HS-27A (cell line): ENCODE results near the gene FAM181B.
"Not testable (repeated sequence)": the region's sequence is repeated elsewhere in the genome, so short reads cannot be mapped to it uniquely, and the experiment has no call there.

Source experiments
- DNase-seq: peaks from one replicate; pipeline ENCODE4 v3.0.0-alpha.2; 2012; ENCODE audit warnings: low read depth, missing footprints

FAM181B gene

DNA sequence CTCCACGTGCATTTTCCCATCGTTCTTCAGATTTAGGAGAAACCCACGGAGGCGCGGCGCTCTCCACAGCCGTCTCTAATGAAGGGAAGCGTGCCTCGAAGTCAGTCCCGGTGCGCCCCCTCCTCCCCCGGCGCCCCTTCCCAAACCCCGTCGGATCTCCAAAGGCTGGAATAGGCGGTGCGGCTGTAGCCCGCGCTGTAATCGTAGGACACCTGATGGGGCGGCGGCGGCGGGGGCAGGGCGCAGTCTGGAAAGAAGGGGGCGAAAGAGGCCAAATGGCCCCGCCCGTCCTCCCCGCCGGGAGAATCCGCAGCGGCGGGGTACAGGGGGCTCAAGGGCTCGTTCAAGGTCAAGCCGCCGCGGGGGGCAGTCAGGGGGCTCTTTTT lies 1.3 kb downstream of the FAM181B start:
- DNase-seq: no peak

DNA sequence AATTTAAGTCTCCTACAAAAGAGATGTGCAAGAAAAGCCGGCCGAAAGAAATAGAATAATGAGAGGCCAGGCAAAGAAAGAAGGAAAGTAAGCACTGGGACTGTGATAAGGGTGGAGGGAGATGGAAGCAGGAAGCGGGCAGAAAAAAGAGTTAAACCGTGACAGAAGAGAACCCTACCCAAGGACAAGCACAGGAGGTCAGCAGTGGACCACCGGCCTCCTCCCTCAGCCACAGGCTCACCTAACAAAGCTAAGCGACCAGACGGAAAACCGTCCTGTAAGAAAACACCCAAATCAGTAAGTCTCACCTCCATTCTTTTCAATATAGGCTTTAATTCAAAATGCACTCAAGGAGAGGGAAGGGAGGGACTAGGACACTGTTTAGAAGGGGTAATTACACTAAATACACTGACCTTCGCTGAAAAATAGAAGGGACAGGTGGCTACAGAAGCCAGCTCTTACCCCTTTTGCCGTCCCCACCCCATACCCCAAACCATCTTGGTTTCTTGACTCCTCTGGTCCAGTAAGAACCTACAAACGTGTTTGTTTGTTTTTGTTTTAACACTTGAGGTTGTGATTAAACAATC lies 1.9 kb downstream of the FAM181B start:
- no peak for DNase-seq

DNA sequence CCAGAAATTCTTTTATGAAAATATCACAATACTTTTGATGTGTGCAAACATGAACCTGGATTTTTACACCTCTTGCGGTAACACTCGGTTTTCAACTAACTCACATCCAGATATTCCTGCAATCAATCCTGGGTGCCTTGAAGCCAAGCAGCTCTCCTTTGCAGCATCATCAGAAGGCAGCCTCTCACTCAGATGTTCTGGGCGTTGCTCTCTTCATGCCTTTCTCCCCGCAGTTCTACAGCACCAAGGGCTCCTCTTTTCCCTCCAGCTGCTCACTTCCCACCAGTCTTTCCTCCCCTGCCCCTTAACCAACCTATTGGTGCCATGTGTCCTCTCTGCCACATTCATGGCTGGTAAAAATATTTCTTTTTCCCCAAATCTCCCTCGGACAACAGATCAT lies 2.9 kb downstream of the FAM181B start:
- no peak for DNase-seq

DNA sequence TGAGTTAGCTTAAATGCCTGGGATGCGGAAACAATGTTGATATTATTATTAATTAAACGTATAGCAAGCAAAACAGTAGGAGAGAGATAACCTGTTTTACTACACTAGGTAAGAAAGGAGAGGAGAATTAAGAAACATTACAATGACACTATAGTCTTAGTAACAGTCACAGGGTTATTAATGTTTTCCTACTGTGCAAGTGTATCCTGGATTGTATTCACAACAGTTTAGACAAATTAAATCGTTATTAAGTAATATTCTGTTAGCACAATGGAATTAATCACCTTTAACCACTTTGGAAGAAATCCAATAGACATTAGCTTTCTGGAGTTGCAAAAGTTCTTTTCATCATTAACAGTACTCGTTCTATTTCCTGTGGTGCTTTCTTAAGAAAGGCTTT lies 3.4 kb downstream of the FAM181B start:
- no peak for DNase-seq

DNA sequence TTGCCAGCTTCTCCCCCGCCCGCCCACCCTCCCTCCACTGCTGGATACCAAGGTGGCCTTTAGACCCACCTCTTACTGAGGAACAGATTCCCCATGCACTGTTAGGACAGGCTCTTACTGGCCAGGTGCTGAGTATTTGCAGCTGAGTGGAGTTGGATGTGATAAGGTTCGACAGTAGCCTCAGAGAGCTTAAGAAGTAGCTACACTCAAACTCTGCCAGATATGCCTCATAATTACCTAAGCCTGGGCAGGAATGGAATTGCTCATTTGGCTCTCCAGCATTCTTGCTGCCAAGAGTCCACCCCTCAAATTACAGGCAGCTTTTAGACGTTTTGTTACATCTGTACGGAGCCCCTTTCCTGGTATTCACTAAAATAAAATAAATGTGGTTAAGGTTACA lies 9.6 kb downstream of the FAM181B start:
- DNase-seq: no peak

DNA sequence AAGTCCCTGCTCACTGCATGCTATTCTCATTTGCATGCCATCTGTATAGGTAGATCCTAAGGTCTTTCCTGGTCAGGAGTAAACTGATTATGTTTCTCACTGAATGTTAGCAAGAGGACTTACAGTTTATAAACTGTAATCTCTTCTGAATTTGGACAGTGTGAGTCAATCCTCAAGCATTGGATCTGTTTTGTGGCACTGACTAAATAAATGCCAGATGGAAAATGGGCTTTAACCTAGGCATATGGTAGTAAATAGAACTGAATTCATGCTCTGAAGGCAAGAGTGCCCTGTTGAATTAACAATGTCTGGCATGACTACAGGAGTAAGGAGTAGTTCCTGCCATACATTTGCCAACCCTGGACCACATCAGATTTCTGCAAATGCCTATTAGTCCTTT lies 11.4 kb downstream of the FAM181B start:
- DNase-seq: no peak

DNA sequence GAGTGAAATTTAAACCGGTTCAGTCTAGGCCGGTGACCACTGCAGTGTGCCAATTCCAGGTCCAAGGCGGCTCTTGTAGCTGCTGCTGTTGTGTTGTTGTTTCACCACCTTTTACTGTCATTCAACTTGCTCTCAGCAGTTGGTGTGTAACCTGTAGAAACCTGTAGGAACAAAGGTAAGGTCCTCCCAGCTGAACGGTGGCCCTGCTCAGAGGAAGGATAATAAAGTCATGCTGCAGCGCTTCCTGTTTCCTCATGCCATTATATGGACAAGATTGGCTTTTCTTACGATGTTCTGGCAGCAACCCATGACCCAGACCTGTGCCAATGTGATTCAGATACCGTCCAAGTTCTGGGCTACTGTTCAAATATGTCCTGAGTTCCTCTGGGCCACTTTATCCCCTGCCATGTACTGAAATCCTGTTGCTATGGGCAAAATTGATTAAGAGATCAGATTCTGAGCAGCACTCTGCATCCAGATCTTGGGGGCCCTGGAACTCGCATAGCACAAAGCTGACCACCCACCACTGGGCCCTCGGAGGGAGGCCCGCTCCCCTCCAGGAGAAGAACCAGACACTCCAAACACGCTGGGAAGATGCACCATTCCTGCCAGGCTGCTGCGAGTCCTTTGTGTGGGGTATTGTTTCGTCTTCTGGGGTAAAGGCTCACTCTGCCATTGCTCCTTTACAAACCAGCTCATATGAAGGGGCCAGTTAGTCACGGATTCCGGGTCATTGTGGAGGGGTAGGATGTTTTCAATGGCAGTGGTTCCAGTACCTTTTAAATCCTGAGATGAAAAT lies 13.2 kb downstream of the FAM181B start:
- no peak for DNase-seq

DNA sequence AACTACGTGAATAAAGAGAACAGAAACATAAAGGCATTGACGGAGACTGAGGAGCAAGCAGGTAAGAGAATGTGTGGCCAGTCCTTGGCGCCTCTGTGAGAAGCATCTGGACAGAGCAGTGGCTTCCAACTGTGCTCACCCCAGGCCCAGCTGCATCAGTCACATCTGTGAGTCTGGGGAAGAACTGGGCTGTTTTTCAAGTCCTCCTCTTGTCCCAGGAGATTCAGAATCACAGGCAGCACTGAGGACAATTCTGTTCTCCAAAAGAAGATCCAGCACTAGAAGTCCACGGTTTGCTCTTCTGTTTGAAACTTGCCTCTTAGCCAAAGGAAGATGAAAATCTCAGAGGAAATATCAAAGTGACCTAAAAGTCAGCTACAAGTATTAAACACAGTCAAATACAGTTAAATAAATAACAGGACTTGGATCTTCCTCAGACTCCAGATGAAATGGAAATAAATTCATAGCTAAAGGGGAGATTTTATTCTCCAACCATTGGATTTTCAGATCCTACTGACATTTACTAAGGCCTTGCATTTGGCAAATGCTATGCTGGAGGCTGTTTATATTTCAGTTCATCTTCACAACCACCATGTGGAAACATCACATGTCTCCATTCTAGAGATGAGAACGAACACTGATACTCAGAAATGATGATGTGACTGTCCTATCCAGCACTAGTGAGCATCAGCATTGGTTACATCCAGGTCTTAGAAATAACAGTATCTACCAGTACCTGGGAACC lies 14.1 kb downstream of the FAM181B start:
- no peak for DNase-seq

DNA sequence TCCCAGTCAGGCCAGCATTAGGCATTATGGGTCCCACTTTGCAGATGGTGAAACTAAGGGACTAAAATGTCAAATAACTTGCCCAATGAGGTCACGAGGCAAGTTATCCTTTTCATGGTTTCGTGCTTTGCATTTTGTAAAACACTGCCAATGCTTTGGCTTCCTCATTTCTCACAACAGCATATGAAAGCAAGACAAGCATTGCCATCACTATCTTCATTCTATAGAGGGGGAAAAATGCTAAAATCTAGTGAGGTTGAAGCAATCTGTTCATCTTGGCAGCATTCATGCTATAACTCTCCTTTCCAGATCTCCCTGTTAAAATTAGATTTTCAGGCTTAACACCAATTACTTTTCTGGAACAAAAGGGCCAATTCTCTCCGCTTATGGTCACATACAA lies 14.8 kb downstream of the FAM181B start:
- no peak for DNase-seq

DNA sequence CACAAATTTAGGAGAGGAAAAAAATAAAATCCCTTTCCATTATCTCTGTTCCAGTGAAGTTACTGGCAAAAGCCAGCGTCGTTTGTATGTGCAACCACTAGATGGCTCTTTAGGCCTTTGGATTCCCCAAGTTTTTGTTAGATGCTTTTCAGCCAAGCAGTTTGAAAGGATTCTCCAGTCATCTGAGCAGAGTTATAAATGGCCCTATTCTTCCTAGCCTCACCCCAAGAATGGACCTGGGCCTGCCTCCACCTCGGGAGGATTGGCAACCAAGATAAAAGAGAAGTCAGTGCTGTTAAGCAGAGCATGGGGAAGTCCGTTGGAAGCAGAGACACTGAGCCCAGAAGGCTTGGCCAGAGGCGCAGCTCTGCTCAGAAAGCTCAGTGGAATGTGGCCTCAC lies 15.4 kb downstream of the FAM181B start:
- no peak for DNase-seq

DNA sequence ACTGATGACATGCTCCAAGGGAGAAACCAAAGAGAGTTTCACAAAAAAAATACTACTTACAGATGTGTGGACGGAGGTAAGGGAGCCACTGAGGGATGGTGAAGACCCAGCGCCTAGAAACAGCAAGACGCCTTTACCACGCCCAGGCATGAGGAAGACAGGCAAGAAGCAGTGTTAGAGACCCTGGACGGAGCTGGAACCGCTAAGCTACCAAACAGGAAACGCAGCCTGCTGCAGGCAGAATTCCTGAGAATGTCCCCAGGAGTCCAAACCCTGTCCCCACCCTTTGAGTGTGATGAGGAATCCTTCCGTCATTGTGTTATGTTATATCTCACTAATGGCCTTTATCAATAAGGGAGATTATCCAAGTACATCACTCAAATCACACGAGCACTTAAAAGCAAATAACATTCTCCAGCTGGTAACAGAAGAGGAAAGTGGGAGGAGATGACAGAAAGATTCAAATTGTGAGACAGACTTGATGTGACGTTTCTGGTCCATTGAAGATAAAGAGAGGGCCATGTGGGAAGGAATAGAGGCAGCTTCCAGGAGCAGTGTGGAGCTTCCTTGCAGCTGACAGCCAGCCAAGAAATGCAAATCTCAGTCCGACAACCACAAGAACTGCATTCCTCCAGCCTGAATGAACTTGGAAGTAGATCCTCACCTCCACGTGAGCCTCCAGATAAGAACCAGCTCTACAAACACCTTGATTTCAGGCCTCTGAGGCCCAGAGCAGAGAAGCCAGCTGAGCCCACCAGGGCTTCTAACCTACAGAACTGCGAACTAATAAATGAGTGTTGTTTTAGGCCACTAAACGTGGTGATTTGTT lies 19.1 kb downstream of the FAM181B start:
- no peak for DNase-seq

DNA sequence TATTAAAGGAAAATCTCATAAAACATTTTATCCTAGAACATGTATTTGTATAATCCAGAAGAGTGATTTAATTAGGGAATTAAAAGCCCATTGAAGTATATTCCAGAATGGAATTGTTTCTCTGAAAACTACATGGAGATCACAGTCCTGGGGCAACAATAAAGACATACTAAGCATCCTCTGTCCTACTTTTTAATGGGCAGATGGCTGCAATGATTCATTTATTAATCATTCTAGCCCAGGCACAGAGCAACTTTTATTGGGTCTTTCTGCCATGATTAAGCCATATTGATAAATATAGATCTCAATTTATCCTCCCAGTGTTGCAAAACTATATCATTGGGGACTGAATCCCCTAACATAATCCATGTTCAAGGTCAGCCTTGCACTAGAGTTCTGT lies 22.0 kb downstream of the FAM181B start:
- no peak for DNase-seq

DNA sequence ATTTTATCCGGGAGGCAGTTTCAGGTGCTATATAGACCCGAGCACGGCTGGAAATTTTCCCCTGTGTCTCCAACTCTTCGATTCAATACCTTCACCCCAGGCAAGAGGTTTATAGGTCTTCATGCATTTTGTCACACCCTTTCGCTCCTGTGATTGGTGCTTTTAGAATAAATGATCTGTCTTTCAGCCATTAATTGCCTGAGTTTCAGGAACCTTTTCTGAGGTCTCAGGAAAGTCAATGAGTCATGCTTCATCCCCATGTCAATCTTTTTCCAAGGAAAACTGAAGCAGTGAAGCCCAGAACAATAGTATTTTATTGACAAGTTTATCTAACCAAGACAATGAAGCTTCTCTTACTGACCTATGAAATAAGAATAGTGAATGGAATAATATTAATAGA lies 29.9 kb downstream of the FAM181B start:
- DNase-seq: no peak

DNA sequence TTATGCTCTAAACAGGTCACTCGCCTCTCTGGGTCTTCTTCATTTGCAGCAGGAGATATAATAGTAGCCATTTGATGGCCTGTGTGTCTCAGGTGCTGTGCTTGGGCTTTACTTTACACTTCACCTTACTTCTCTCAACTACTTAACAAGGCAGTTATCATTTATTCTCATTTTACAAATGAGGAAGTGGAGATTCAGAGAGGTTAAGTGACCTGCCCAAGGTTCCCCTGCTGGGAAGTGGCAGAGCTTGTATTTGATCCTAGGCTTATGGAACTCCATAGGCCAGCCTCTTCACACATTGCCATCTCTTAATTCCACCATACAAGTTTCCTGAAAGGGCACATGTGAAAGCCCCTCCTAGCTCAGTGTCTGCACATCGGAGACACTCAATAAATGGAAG lies 30.4 kb downstream of the FAM181B start:
- DNase-seq: no peak

DNA sequence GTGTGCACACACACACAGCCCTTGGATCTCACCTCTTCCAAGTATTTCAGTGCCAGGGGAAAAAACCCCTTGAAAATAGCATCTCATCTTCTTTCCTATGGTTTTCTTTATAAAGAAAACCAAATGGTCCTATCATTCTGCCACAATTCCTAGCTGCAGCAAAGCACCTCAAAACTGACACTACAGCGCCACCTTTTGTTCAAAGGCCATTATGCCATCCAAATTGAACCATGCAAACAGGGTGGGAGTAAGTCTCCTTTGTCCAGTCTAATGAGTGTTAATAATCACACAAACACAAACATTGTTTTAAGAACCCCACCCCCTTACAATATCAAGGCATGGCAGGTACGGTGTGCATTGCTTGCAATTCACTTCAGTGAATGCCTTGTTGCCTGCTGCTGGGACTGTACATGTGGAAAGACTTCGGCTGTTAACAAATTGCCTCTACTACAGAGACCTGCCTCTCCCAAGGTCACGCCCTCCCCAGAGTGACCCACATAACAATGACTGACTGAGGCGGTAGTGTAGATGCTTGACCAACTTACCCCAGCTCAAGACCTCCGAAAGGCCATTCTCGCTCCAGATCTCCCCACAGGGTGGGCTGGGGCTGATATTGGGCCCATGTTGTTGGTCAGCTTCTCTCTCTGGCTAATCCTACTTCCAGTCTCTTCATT lies 31.7 kb downstream of the FAM181B start:
- DNase-seq: no peak

DNA sequence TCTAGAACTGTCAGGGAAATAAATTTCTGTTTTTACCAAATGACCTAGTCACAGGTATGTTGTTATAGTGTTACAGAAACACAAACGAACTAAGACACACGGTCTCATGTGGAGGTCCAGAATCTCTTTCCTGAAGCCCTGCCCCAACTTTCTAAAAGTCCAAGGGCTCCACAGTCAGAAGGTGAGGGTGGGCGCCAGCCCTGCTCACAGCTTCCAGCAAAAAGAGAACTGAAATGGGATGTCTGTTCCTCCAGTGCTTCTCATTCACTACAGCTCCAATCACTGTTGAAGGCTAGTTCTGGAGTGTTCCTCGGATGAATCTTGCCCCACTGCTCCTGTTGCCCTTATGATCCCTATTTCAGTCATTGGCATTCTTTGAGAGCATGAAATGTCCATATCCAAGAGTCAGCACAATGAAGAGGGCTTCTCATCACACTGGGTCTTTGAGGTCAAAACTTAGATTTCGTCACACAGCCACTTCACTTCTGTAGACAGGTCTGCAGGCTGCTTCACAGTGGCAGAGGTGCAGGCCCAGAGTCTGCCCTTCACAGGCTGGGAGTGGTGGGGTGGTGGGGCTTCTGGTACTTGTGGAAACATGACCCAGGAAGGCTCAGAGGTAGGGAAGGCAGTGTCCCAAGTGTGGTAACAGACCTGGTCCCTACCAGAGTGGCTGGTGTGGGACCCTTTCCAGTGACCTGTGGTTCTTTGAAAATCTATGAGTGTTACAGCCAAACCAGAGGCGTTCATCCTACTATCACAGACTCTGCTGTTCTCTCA lies 34.9 kb downstream of the FAM181B start:
- DNase-seq: no peak

DNA sequence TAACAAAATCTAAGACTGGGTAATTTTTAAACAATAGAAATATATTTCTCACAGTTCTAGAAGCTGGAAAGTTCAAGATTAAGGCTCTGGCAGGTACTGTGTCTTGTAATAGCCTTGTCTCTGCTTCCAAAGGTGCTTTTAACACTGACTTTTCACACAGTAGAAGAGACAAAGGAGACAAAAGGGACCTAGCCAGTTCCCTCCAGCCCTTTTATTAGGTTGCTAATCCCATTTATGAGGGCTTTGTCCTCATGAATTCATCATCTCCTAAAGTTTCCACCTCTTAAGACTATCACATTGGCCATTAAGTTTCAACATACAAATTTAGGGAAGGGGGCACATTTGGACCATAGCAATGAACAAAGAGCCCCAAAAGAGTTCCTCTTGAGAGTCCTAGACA lies 40.7 kb downstream of the FAM181B start:
- no peak for DNase-seq

DNA sequence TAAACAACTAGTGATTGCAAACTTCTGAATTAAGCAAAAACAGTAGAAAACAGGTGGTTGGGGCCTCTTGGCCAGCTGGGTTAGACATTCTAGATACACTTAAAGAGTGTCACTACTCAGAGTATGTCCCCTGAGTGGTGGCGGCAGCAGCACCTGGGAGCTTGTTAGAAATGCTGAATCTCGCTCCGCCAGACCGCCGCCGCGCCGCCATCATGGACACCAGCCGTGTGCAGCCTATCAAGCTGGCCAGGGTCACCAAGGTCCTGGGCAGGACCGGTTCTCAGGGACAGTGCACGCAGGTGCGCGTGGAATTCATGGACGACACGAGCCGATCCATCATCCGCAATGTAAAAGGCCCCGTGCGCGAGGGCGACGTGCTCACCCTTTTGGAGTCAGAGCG lies 44.3 kb downstream of the FAM181B start:
- not testable (repeated sequence) for DNase-seq

DNA sequence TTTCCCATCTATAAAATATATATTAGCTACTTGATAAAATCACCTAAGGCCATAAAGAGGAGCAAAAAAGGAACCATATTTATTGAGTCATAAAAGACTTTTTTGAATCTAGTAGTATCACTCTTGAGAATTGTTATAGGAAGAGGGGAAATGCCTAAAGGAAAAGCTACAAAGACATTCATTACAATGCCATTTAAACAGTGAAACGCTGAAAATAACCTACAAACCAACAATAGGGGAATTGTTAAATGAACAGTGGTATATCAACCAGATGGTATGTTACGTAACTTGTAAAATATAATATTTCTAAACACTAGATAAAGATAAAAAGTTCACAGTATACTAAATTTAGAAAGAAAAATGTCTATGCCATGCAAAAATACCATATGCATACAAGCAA lies 47.5 kb downstream of the FAM181B start:
- DNase-seq: no peak

DNA sequence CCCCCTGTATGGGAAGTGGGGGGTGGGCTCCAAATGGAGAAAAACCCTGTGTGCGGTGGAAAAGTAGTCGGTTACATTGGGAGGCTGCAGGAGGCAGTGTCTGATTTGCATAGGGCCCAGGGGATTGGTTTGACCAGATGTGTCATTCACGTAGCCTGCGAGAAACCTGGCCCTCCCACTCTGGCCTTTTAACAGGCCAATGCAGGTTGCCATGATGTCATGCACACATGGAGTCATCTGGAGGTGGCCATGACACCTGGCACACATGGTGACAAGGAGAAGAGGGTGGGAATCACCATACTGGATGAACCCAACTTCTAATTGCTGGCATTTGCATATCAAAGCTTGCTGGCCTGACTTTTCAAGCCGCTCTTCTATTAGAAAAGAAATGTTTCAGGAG lies 50.6 kb downstream of the FAM181B start:
- no peak for DNase-seq
